Spleen (tissue), 11 donors: ENCODE data around the gene NOXO1. TPM values are rescaled to one million over a fixed set of nuclear protein-coding genes. Genes with fewer than 3 reads are reported as not detected.

Source experiments
- DNase-seq: peaks from one replicate; pipeline ENCODE4 v3.0.0-alpha.2; 2020
- H3K27ac ChIP-seq, 8 donors: fragments of 200-600 bp; sonication (generic) in 7 of 8; 1 replicate in 4 of 8; 2 replicates in 4 of 8; pipeline versions ENCODE4 v1.5.0 to v1.8.0; 2016 to 2021; ENCODE audit warnings: inconsistent platforms in 4 of 8, mild to moderate bottlenecking in 4 of 8, moderate library complexity in 1 of 8
- H3K27me3 ChIP-seq, 7 donors: fragments of 200-600 bp; sonication (generic) in 6 of 7; replicated peaks in 1 of 7; 1 replicate in 4 of 7; 2 replicates in 3 of 7; pipeline versions ENCODE4 v1.5.0 to v1.8.0; 2016 to 2021; ENCODE audit warnings: inconsistent platforms in 3 of 7, mild to moderate bottlenecking in 1 of 7
- H3K36me3 ChIP-seq, 6 donors: fragments of 200-600 bp; sonication (generic) in 5 of 6; 1 replicate in 4 of 6; 2 replicates in 2 of 6; pipeline versions ENCODE4 v1.5.0 to v1.8.0; 2016 to 2021; ENCODE audit warnings: inconsistent platforms in 2 of 6
- H3K4me1 ChIP-seq, 6 donors: fragments of 200-600 bp; sonication (generic) in 5 of 6; 1 replicate in 3 of 6; 2 replicates in 3 of 6; pipeline versions ENCODE4 v1.5.0 to v1.8.0; 2016 to 2021; ENCODE audit warnings: inconsistent platforms in 3 of 6
- H3K4me3 ChIP-seq, 8 donors: fragments of 200-600 bp; sonication (generic) in 7 of 8; 1 replicate in 4 of 8; 2 replicates in 4 of 8; pipeline versions ENCODE4 v1.5.0 to v1.8.0; 2016 to 2021; ENCODE audit warnings: inconsistent platforms in 4 of 8, mild to moderate bottlenecking in 4 of 8, moderate library complexity in 2 of 8
- H3K9me3 ChIP-seq, 8 donors: fragments of 200-600 bp; sonication (generic) in 7 of 8; 1 replicate in 4 of 8; 2 replicates in 4 of 8; pipeline versions ENCODE4 v1.5.0 to v1.8.0; 2016 to 2021; ENCODE audit warnings: inconsistent platforms in 4 of 8
- POLR2A ChIP-seq, 3 donors: fragments of 450-650 bp; IDR thresholded peaks; one replicate each; pipeline ENCODE4 v1.5.1; 2017; ENCODE audit warnings: antibody characterized with exemption in 3 of 3, mild to moderate bottlenecking in 1 of 3
- POLR2AphosphoS5 ChIP-seq, 3 donors: sonication (generic); formaldehyde crosslinking; IDR thresholded peaks; one replicate each; pipeline ENCODE4 v1.5.1; 2017; ENCODE audit warnings: antibody characterized with exemption in 3 of 3
- WGBS, 5 donors: extraction: QIAGEN DNeasy Blood & Tissue Kit in 3 of 5; methylation state at CpG; one replicate each; pipeline versions ENCODE4 v1.1.5 to v1.1.7; 2013 to 2018; 5-methylcytosine and 5-hydroxymethylcytosine counted together
- intact Hi-C: fragments of 100-400 bp; cut with DNase I; formaldehyde crosslinking; loops from one replicate; pipeline ENCODE4 v1.15.0; 2023; ENCODE audit warnings: low total_unique reads
- polyA plus RNA-seq, 3 donors: library from polyadenylated mRNA; stranded (reverse); fragments of 200-250 nt; gene quantifications; one replicate each; pipeline ENCODE4 v1.2.1, GENCODE V29; 2013
- total RNA-seq, 7 donors: library from RNA; depleted of rRNA in 3 of 7; stranded (reverse); fragments of >200 nt in 3 of 7; fragmentation: NEBNext Ultra II Directional in 4 of 7; extraction: Animal tissue kit (Norgen Biotek cat#: 25700) in 4 of 7; gene quantifications; one replicate each; pipeline versions ENCODE4 v1.1.0 to v1.2.1, GENCODE V29; 2016 to 2021
- TF ChIP-seq, protein P1 (sequence below), 11 experiments: fragments of 200-600 bp in 7 of 11; fragments of 450-650 bp in 4 of 11; sonication (generic) in 4 of 11; IDR thresholded peaks in 8 of 11; conservative IDR thresholded peaks in 3 of 11; 1 replicate in 7 of 11; 2 replicates in 4 of 11; pipeline versions ENCODE4 v1.4.0 to v1.8.0; 2016 to 2021; ENCODE audit warnings: antibody characterized with exemption in 11 of 11, inconsistent platforms in 4 of 11, mild to moderate bottlenecking in 1 of 11
- donor health status: healthy with polysubstance abuse.
- donor health status: DM: no; HTN: no; CAD: no; lungs with moderate emphysema.
- donor health status: DM: no; HTN: no; CAD: no.
- donor health status: Bipolar disorder and iron deficiency.
- donor health status: healthy.
- donor health status: DM: no; HTN: no; CAD: no.
- donor health status: DM: yes; HTN: yes; CAD: no.

Gene NOXO1
- total and polyA plus RNA-seq, 10 donors, result 0.30 to 1.4 (median 0.82) TPM; not detected in 4

DNA sequence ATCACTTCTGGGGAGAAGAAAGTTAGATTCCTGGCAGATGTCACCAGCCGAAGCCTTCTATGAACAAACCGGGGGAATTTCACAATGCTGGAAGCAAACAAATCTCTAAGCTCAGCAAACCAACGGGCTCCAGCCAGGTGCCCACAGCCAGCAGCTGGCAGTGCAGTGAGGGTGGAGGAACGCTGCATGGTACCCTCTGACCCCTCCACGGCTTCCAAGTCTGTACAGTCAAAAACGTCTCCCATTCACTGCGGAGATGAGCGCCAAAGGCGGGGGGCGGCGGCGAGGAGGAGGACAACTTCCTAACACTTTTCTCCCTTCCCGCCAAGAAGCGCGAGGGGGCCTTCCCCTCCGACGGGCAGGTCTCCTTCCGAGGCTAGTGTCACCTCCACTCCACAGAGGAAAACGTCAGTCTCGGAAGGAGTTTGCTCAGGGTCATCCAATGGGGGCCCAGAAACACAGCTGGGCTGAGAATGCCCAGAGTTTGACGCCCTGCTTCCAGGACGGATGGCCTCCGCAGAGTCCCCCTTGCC lies 27.4 kb upstream of the NOXO1 start:
- TF ChIP-seq, protein P1, sequence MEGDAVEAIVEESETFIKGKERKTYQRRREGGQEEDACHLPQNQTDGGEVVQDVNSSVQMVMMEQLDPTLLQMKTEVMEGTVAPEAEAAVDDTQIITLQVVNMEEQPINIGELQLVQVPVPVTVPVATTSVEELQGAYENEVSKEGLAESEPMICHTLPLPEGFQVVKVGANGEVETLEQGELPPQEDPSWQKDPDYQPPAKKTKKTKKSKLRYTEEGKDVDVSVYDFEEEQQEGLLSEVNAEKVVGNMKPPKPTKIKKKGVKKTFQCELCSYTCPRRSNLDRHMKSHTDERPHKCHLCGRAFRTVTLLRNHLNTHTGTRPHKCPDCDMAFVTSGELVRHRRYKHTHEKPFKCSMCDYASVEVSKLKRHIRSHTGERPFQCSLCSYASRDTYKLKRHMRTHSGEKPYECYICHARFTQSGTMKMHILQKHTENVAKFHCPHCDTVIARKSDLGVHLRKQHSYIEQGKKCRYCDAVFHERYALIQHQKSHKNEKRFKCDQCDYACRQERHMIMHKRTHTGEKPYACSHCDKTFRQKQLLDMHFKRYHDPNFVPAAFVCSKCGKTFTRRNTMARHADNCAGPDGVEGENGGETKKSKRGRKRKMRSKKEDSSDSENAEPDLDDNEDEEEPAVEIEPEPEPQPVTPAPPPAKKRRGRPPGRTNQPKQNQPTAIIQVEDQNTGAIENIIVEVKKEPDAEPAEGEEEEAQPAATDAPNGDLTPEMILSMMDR (IDR thresholded peaks at IDR 0.05 in 8 of 11, conservative IDR thresholded peaks at IDR 0.05 in 3 of 11), result no peak
- TF ChIP-seq POLR2AphosphoS5 (IDR thresholded peaks at IDR 0.05) (no peak), POLR2A (IDR thresholded peaks at IDR 0.05) (no peak)
- peak overlapping the region; percentile 50 to 97 (median 88) for H3K4me3 ChIP-seq
- H3K27ac ChIP-seq, result peak overlapping the region; percentile 78 to 95 (median 91)
- peaks cover 0 to 20% (median 0%) of the 10 kb centered on the region in 6 donors for H3K36me3 ChIP-seq
- intact Hi-C loops, result no loop called here
- WGBS, 5 donors, result 1 to 5% (median 2%) methylated on average over 16 to 23 of the region's 23 CpGs
- no peaks in the 10 kb centered on the region for H3K27me3 ChIP-seq
- H3K9me3 ChIP-seq, result no peaks in the 10 kb centered on the region
- DNase-seq, result peak; percentile 82
- peaks cover 50 to 66% (median 64%) of the 10 kb centered on the region in 6 donors for H3K4me1 ChIP-seq

GRCh38 chr16:2008009-2008526 lies 26.8 kb upstream of the NOXO1 start:
- no peaks in the 10 kb centered on the region for H3K9me3 ChIP-seq
- TF ChIP-seq POLR2A (IDR thresholded peaks at IDR 0.05) (no peak), POLR2AphosphoS5 (IDR thresholded peaks at IDR 0.05) (peak in 2 of 3 donors; percentile 38 to 48)
- TF ChIP-seq, protein P1 (IDR thresholded peaks at IDR 0.05 in 8 of 11, conservative IDR thresholded peaks at IDR 0.05 in 3 of 11), result no peak
- intact Hi-C loops, result no loop called here
- H3K4me1 ChIP-seq, result peaks cover 54 to 73% (median 69%) of the 10 kb centered on the region in 6 donors
- H3K36me3 ChIP-seq, result peaks cover 2 to 24% (median 5%) of the 10 kb centered on the region in 6 donors
- H3K27ac ChIP-seq, result peak overlapping the region in 7 of 8 donors; percentile 88 to 95 (median 93)
- WGBS, 5 donors, result 12 to 26% (median 16%) methylated on average over 15 of the region's 15 CpGs
- no peaks in the 10 kb centered on the region for H3K27me3 ChIP-seq
- H3K4me3 ChIP-seq, result peak overlapping the region; percentile 50 to 97 (median 88)
- peak; percentile 79 for DNase-seq

GRCh38 chr16:2007081-2007836 lies 26.0 kb upstream of the NOXO1 start:
- 62 to 77% (median 75%) methylated on average over 12 to 16 of the region's 16 CpGs for WGBS, 5 donors
- TF ChIP-seq, protein P1 (IDR thresholded peaks at IDR 0.05 in 8 of 11, conservative IDR thresholded peaks at IDR 0.05 in 3 of 11), result no peak
- no peak for TF ChIP-seq POLR2A (IDR thresholded peaks at IDR 0.05)
- TF ChIP-seq POLR2AphosphoS5 (IDR thresholded peaks at IDR 0.05), result no peak
- intact Hi-C loops, result no loop called here
- Histone ChIP-seq H3K4me1 (peaks cover 54 to 76% (median 69%) of the 10 kb centered on the region in 6 donors), H3K27ac (peak overlapping the region in 5 of 8 donors; percentile 89 to 95 (median 94)), H3K9me3 (no peaks in the 10 kb centered on the region), H3K27me3 (no peaks in the 10 kb centered on the region), H3K36me3 (peaks cover 5 to 32% (median 13%) of the 10 kb centered on the region in 6 donors), H3K4me3 (peak overlapping the region in 5 of 8 donors; percentile 69 to 97 (median 90))
- peak; percentile 74 for DNase-seq

DNA sequence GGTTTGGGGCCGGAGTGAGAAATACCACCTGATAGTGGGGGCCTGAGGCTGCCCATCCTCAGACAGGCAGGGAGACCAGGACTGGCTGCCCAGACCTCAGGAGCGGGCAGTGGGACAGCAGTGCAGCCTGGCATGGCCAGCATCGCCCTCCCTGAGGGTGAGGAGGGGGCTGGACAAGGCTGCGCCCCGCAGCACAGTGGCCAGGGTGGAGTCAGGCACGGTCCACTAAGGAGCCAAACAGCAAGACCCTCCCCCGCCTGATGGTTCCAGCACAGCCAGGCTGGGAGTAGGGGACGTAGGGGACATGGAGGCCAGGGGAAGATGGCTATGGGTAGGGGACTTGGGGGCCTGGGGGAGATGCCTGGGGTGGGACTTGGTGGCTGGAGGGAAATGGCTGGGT lies 25.0 kb upstream of the NOXO1 start:
- Histone ChIP-seq H3K4me1 (peaks cover 54 to 76% (median 69%) of the 10 kb centered on the region in 6 donors), H3K9me3 (no peaks in the 10 kb centered on the region), H3K27me3 (no peaks in the 10 kb centered on the region), H3K36me3 (peaks cover 5 to 42% (median 22%) of the 10 kb centered on the region in 6 donors), H3K27ac (peak overlapping the region in 5 of 8 donors; percentile 23 to 95 (median 93)), H3K4me3 (no peak overlapping the region)
- intact Hi-C loops, result no loop called here
- DNase-seq, result peak; percentile 65
- TF ChIP-seq, protein P1 (IDR thresholded peaks at IDR 0.05 in 8 of 11, conservative IDR thresholded peaks at IDR 0.05 in 3 of 11), result no peak
- TF ChIP-seq POLR2A (IDR thresholded peaks at IDR 0.05) (no peak), POLR2AphosphoS5 (IDR thresholded peaks at IDR 0.05) (no peak)
- WGBS, 5 donors, result 83 to 97% (median 89%) methylated on average over 8 of the region's 8 CpGs
